Measurements from ENCODE around the gene THBS3. TPM values are rescaled to one million over a fixed set of nuclear protein-coding genes. Genes with fewer than 3 reads are reported as not detected.

THBS3 gene
- total RNA-seq, 1 donor from 2014 or later = 55.4 TPM

DNA sequence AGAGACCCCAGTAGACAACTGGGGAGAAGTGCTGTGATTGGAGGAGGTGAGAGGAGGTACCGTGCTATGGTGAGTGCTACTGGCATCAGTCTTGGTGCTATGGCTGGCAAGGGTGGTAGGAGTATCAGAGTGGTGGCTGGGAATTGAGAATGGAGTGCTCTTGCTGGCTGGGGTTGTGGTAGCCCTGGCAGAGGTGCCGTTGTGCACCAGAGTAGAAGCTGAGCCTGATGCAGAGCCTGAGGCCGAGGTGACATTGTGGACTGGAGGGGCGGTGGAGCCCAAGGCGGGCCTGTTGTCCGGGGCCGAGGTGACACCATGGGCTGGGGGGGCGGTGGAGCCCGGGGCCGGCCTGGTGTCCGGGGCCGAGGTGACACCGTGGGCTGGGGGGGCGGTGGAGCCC, 19.4 kb downstream of the THBS3 start:
- no peak for DNase-seq (ENCODE audit: extremely low spot score, unreplicated experiment)
- Mint-ChIP-seq H3K9me3 (ENCODE audit: unreplicated experiment) (no peaks in the 10 kb centered on the region), H3K36me3 (ENCODE audit: unreplicated experiment) (peaks cover 5% of the 10 kb centered on the region), H3K27ac (ENCODE audit: unreplicated experiment) (peak overlapping the region; percentile 62), H3K27me3 (ENCODE audit: unreplicated experiment) (no peaks in the 10 kb centered on the region), H3K4me3 (ENCODE audit: unreplicated experiment) (no peak overlapping the region), H3K4me1 (ENCODE audit: unreplicated experiment) (peaks cover 19% of the 10 kb centered on the region)
- TF ChIP-seq, protein P1, sequence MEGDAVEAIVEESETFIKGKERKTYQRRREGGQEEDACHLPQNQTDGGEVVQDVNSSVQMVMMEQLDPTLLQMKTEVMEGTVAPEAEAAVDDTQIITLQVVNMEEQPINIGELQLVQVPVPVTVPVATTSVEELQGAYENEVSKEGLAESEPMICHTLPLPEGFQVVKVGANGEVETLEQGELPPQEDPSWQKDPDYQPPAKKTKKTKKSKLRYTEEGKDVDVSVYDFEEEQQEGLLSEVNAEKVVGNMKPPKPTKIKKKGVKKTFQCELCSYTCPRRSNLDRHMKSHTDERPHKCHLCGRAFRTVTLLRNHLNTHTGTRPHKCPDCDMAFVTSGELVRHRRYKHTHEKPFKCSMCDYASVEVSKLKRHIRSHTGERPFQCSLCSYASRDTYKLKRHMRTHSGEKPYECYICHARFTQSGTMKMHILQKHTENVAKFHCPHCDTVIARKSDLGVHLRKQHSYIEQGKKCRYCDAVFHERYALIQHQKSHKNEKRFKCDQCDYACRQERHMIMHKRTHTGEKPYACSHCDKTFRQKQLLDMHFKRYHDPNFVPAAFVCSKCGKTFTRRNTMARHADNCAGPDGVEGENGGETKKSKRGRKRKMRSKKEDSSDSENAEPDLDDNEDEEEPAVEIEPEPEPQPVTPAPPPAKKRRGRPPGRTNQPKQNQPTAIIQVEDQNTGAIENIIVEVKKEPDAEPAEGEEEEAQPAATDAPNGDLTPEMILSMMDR (IDR thresholded peaks at IDR 0.05) = no peak

DNA sequence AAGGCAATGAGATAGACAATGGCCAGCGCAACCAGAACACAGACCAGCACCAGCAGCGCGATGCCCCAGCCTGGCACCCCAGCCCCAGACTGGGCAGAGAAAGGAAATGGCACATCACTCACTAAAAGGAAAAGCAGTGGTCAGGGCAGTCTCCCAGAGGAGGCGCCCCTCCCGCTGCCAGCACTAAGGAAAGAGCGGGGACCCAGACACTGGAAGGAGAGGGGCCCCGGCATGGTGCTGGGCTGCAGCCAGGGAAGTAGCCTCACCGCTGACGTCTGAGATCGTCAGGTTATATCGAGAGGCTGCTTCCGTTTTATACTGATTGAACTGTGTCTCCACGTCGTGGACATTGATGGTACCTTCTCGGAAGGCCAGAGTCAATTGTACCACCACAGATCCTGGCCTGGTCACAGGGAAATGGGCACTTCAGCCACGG, 20.2 kb downstream of the THBS3 start:
- Mint-ChIP-seq H3K4me1 (ENCODE audit: unreplicated experiment) (peaks cover 14% of the 10 kb centered on the region), H3K27me3 (ENCODE audit: unreplicated experiment) (no peaks in the 10 kb centered on the region), H3K36me3 (ENCODE audit: unreplicated experiment) (peaks cover 5% of the 10 kb centered on the region), H3K27ac (ENCODE audit: unreplicated experiment) (no peak overlapping the region), H3K4me3 (ENCODE audit: unreplicated experiment) (no peak overlapping the region), H3K9me3 (ENCODE audit: unreplicated experiment) (no peaks in the 10 kb centered on the region)
- no peak for DNase-seq (ENCODE audit: extremely low spot score, unreplicated experiment)
- TF ChIP-seq, protein P1 (IDR thresholded peaks at IDR 0.05) = no peak

DNA sequence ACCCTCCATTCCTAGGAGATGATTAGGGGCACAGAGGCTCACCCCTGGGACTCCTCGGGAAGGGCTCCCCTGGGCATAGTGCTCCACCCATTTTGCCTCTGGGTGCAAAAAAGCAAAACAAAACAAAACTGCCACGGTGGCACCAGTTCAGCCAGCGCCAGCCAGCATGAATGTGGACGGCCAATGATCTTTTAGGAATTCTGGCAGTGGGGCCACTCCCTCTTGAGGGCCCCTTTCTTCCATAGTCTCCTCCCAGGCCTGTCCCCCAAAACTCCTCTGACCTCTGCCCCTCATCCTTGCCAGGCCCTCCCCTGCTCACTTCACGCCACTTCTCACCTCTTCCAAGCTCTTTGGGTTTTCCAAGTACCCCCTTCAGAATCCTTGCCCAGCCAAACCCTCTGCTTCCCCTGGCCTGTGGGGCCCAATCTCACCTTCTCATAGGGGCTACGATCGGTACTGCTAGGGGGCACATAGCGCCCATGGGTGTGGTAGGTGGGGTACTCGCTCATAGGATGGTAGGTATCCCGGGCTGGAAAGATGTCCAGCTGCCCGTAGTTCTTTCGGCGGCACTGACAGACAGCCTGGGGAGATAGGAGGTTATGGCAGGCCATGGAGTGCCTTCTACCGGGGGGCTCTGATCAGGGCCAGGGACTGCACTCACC, 20.8 kb downstream of the THBS3 start:
- no peak overlapping the region for H3K4me3 Mint-ChIP-seq (ENCODE audit: unreplicated experiment)

DNA sequence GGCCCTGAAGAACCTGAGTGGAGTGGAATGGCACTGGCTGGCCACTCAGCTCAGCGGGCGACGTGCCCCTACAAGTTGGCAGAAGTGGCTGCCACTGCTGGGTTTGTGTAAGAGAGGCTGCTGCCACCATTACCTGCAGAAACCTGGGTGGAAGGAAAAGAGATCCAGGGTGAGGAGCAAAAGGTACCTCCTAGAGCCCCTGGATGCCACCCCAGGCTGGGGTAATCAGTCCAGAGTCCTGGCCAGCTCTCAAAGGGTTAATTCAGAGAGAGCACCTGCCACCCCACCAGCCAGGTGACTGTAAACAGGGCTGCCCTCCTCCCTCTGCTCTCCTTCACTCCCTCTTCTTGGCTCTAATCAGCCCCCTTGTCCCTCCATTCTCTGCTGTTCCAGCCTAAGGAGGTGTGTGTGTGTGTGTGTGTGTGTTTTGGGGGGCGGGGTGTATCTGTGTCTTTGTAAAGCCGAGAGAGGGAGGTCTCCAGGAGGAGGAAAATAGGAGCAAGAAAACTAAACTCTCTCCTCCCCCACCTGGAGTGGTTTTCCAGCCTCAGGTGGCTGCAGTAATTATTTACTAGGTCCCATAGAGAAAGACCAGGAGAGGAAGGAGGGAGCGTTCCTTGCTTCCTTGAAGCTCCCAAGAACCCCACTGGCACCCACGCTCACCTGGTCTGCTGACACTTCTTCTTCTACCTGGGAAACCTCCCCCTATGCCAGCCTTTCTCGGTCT, 21.5 kb downstream of the THBS3 start:
- Mint-ChIP-seq H3K36me3 (ENCODE audit: unreplicated experiment) (peaks cover 8% of the 10 kb centered on the region), H3K9me3 (ENCODE audit: unreplicated experiment) (no peaks in the 10 kb centered on the region), H3K4me1 (ENCODE audit: unreplicated experiment) (peaks cover 12% of the 10 kb centered on the region), H3K4me3 (ENCODE audit: unreplicated experiment) (no peak overlapping the region), H3K27me3 (ENCODE audit: unreplicated experiment) (no peaks in the 10 kb centered on the region), H3K27ac (ENCODE audit: unreplicated experiment) (no peak overlapping the region)
- TF ChIP-seq, protein P1 (IDR thresholded peaks at IDR 0.05) = no peak
- no peak for DNase-seq (ENCODE audit: extremely low spot score, unreplicated experiment)

More for the DNA sequence above, 20.8 kb downstream of the THBS3 start:
- Mint-ChIP-seq H3K36me3 (ENCODE audit: unreplicated experiment) (peaks cover 7% of the 10 kb centered on the region), H3K27me3 (ENCODE audit: unreplicated experiment) (no peaks in the 10 kb centered on the region), H3K4me1 (ENCODE audit: unreplicated experiment) (peaks cover 12% of the 10 kb centered on the region), H3K9me3 (ENCODE audit: unreplicated experiment) (no peaks in the 10 kb centered on the region), H3K27ac (ENCODE audit: unreplicated experiment) (no peak overlapping the region)
- DNase-seq (ENCODE audit: extremely low spot score, unreplicated experiment) = no peak
- TF ChIP-seq, protein P1 (IDR thresholded peaks at IDR 0.05) = no peak

DNA sequence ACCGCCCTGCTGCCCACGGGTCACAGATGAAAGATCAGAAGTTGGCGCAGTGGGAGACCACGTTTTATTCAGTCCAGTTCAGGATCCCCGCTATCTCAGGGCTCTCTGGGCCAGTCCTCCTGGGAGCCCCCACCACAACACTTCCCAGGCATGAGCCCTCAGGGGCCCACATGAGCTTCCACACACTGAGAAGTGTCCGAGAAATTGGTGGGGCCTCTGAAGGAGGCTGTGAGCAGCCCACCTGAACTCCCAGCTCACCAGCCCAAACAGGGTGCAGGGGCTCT, 22.0 kb downstream of the THBS3 start:
- Mint-ChIP-seq H3K4me1 (ENCODE audit: unreplicated experiment) (peaks cover 12% of the 10 kb centered on the region), H3K27me3 (ENCODE audit: unreplicated experiment) (no peaks in the 10 kb centered on the region), H3K36me3 (ENCODE audit: unreplicated experiment) (peaks cover 9% of the 10 kb centered on the region), H3K4me3 (ENCODE audit: unreplicated experiment) (no peak overlapping the region), H3K27ac (ENCODE audit: unreplicated experiment) (no peak overlapping the region), H3K9me3 (ENCODE audit: unreplicated experiment) (no peaks in the 10 kb centered on the region)
- no peak for DNase-seq (ENCODE audit: extremely low spot score, unreplicated experiment)
- TF ChIP-seq, protein P1 (IDR thresholded peaks at IDR 0.05) = no peak

All from osteocyte (in vitro differentiated cells).